CD1c-positive myeloid dendritic cell (primary cell): ENCODE measurements around the gene SLC10A1.
A peak's percentile ranks its signal among the peaks of the same experiment; 100 is the strongest.
"Not testable (repeated sequence)": the region's sequence is repeated elsewhere in the genome, so short reads cannot be mapped to it uniquely, and the experiment has no call there.

Experiments
- DNase-seq: peaks from one replicate; pipeline ENCODE4 v3.0.0-alpha.2; 2016; ENCODE audit errors: extremely low spot score

SLC10A1 gene

GRCh38 chr14:69770559-69770958 lies 26.5 kb downstream of the SLC10A1 start:
- no peak for DNase-seq

- no peak for DNase-seq
Observed at GRCh38 chr14:69769623-69770022, 27.4 kb downstream of the SLC10A1 start.

- DNase-seq = no peak
Observed at GRCh38 chr14:69768873-69769272, 28.2 kb downstream of the SLC10A1 start.

DNA sequence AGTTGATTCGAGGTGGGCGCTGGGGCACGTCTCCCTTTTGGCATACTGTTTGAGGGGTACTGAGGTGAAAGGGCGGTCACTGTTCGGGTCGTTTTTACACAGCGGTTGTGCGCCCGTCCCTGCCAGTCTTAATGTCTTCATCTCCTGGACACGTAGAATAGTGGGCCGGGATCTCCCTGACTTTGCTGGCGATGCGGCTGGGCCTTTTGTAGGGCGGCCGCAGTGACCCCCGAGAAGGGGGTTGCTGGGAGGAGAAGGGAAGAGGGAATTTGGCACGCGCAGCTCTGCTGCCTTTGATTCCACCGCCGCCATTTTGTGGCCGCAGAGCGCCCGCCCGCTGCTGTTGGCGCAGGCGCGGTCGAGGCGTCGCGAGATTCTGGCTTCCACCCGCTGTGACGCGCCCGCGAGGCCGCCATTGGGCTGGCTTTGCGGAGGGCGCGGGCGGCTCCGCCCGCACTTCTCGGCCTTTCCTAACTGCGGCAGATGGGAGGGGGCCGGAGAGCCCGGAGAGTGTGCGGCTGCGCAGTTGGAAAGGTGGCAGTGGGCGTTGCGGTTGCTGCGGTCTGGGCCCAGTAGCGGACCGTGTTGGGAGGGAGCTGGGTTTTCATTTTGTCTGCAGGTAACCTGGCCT lies 29.6 kb downstream of the SLC10A1 start:
- DNase-seq = peak; percentile 98

DNA sequence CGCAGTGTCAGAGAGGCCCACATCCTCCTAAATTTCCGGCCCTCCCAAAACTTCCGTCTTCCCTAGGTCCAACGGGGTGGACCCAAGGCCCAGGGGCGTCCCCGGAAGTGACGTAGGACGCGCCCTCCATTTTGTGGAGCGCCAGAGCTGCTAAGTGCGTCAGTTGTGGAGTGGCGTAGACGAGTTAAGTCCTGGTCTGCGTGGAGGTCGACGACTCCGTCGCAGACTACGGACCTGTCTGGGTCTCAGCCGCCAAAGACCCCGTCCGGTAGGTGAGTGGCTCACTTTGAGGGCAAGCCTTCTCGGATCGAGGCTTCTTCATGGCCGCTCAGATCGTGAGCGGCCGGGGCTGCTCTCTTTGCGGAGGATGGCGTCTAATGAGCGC lies 30.1 kb downstream of the SLC10A1 start, which contains the start of gene SRSF5:
SRSF5 (plus strand) TSS at position 159 of the 385 bp plus-strand sequence. CDS start 1,015 bp downstream, outside the sequence.
- peak; percentile 99 for DNase-seq

DNA sequence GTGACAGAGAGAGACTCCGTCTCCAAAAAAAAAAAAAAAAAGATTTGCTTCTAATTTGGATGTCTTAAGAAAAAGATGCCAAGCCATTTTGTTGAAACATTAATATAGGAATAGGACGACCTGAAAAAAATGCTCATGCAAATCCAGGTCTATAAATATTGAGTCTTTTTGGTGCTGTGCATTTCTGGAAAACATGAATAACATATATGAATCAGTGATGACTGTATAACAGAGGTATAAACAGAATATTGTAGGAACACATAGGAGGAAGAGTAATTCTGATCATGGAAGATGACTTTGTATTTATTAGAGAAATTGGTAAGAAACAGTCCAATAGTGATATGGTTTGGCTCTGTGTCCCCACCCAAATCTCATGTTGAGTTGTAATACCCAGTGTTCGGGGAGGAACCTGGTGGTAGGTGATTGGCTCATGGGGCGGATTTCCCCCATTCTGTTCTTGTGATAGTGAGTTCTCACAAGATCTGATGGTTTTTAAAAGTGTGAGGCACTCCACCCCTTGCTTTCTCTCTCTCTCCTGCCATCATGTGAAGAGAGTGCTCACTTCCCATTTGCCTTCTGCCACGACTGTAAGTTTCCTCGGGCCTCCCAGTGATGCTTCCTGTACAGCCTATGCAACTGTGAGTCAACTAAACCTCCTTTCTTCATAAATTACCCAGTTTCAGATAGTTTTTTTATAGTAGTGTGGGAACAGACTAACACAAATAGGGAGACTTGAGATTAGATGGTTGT lies 33.1 kb downstream of the SLC10A1 start:
- peak; percentile 81 for DNase-seq

GRCh38 chr14:69760810-69761209 lies 36.2 kb downstream of the SLC10A1 start:
- peak; percentile 60 for DNase-seq

GRCh38 chr14:69756298-69756697 lies 40.7 kb downstream of the SLC10A1 start:
- no peak for DNase-seq

GRCh38 chr14:69755784-69756183 lies 41.3 kb downstream of the SLC10A1 start:
- no peak for DNase-seq

DNA sequence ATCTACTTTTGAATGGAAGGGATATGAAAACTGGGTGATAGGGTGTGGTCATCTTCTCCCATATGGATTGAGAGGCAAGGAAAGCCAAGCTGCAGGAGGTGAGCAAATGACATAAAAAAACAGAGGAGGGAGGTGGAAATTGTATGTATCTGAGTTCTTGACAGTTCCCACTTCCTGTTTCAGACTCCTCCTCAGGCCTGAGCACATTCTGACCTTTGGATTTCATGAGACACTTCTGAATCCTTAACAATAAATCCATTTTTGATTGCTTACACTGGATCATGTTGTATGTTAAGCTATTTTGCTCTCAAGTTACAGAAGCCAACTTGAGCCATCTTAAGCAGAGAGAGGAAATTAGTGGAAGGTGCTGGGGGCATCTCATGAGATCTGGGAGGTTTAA lies 41.7 kb downstream of the SLC10A1 start:
- DNase-seq = peak; percentile 28

DNA sequence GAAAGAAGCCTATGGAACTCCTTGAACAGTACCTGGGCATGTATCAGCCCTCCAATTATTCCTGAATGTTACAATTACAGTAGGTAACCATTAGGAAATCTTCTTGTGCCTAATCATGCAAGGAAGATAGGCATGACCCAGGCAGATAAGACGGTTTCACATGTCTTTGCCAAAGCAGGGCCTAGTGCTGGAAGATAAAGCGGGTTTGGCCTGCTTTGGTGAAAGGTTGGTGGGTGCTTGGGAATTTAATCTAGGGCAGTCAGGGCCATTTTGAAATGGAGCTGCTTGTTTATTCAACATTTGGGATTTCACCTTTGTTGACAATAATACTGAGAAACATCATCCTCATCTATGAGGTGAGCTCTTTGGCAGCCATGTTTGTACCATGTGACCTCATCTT lies 42.6 kb downstream of the SLC10A1 start:
- no peak for DNase-seq

DNA sequence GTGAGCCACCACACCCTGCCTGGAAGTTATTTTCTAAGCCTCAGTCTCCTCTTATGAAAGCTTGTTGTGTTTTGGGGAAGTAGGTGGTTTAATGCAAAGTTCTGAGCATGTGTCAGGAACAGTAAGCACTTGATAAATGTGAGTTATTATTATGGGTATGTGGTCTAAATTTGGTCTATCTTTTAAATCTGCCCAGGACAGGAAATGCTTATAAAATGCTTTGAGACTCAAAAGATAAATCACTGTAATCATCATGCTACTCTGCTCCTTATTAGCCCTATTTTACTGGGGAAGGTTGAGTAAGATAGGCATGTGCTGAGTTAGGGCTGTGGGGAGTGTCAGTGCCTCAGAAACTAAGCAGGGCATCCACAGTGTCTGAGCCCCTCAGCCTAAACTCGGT lies 43.2 kb downstream of the SLC10A1 start:
- DNase-seq = no peak

- DNase-seq = no peak
Observed at GRCh38 chr14:69752773-69753172, 44.3 kb downstream of the SLC10A1 start.

DNA sequence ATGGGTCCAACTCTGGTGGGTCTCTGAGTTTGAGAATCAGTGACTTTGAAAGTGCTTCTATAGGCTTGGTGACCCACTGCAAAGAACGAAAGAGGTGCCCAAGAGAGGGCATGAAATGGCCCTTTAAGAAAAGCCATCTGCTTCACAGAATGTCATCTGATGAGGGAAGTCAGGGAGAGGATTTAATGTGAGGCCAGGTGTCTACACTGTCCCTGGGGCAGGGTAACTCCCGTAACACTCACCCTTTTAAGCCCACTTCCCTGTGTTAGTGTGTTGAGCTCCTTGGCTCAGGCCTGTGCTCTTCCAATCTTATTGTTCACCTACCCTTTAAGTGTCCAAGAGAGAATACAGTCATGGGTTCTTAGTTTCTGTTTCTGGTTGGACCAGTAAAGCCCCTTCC lies 46.5 kb downstream of the SLC10A1 start:
- DNase-seq = no peak

DNA sequence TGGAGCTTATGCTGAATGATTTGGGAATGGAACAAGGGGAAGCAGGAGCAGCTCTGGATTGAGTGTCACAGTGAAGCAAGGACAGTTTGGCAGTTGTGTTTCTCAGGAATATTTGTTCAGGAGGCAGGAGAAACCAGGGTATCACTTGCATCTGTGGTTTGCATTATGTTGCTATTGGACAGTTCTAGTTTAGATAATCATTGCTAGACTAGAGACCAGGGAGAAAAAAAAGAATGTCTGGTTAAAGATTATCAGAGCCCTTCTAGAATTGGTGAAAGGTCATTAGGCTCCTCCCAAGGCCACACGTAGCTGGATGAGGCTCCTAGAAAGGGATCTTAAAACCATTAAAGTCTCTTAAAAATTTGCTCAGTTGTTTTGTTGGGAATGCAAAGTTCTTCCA lies 47.1 kb downstream of the SLC10A1 start:
- no peak for DNase-seq

GRCh38 chr14:69741055-69741454 lies 56.0 kb downstream of the SLC10A1 start:
- DNase-seq = no peak

- DNase-seq = not testable (repeated sequence)
Observed at GRCh38 chr14:69736405-69736804, 60.6 kb downstream of the SLC10A1 start.

GRCh38 chr14:69731919-69732598 lies 65.0 kb downstream of the SLC10A1 start:
- DNase-seq = not testable (repeated sequence)

DNA sequence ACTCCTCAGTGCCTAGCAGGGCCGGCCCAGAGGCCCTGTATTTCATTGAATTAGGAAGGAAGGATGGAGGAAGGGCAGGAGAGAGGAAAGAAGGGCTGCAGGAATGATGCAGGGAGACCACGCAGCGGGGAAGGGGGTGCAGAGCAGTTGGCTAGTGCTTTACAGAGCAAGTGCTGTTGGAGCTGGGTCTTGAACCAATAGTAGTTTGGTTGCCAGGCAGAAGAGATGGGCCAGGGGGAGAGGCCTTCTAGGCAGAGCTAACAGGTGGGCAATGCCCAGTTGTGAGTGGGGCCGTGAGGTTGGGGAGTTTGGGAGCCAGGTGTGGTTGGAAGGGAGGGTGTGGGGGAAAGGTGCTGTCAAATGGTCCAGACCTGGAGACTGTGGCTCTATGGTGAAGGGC lies 69.2 kb downstream of the SLC10A1 start:
- no peak for DNase-seq

- DNase-seq = peak; percentile 91
Observed at GRCh38 chr14:69726761-69727511, 70.1 kb downstream of the SLC10A1 start.
